ENCODE data around the gene SEC14L1. TPM values are rescaled to one million over a fixed set of nuclear protein-coding genes. Genes with fewer than 3 reads are reported as not detected.

The SEC14L1 gene
- total RNA-seq, 1 experiment from 2014 or later: 78.6 TPM

DNA sequence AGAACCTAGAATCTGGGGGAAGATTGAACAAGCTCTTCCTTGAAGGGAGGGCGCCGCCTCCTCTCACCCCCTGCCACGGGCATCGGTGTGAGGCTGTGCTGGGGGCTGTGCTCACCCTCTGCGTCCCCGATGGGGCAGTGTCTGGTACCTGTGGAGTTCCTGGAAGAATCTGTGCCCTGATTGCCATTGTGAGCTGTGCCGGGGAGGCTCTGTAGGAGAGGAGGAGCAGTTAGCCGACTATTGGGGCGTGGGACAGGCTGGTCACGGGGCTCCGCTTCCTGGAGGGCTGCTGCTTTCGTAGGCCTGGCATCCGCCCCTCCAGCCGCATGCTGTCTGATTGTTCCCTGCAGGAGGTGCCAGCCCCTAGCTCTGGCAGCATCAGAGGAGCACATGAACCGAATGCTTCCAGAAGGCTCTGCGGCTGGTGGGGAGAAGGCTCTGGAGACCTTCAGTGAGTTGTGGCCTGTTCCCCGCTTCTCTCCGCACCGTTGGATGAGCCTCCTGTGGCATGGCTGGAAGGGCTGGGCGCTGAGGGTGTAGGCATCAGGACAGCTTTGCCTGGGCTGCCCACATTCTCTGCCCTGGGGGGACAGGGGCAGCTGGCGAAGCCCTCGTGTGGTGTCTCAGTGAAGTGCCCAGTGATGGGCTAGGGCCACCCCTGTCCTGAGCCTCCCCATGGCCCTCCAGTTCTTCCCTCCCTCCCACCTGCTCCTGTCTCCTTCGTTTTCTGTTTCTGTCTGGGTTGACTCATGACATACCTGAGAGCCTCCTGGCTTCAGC lies 86.9 kb downstream of the SEC14L1 start:
- no peak for TF ChIP-seq EZH2 (IDR thresholded peaks at IDR 0.05; ENCODE audit: borderline replicate concordance, low read depth, low read length, poor library complexity, severe bottlenecking)
- TF ChIP-seq, protein P1, sequence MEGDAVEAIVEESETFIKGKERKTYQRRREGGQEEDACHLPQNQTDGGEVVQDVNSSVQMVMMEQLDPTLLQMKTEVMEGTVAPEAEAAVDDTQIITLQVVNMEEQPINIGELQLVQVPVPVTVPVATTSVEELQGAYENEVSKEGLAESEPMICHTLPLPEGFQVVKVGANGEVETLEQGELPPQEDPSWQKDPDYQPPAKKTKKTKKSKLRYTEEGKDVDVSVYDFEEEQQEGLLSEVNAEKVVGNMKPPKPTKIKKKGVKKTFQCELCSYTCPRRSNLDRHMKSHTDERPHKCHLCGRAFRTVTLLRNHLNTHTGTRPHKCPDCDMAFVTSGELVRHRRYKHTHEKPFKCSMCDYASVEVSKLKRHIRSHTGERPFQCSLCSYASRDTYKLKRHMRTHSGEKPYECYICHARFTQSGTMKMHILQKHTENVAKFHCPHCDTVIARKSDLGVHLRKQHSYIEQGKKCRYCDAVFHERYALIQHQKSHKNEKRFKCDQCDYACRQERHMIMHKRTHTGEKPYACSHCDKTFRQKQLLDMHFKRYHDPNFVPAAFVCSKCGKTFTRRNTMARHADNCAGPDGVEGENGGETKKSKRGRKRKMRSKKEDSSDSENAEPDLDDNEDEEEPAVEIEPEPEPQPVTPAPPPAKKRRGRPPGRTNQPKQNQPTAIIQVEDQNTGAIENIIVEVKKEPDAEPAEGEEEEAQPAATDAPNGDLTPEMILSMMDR (conservative IDR thresholded peaks at IDR 0.05; ENCODE audit: low read depth, low read length): no peak
- CTCF ChIA-PET: no interaction called here
- no peaks in the 10 kb centered on the region for H3K36me3 ChIP-seq (ENCODE audit: insufficient read depth, low read length, poor library complexity, severe bottlenecking)
- BruUV-seq (replicated peaks): no TSS peak
- intact Hi-C loops (cut with micrococcal nuclease; ENCODE audit: unreplicated experiment): no loop called here
- peak overlapping the region; percentile 30 for H3K27ac ChIP-seq (ENCODE audit: low read depth, low read length, poor library complexity, severe bottlenecking)
- H3K4me3 ChIP-seq (ENCODE audit: low read depth, low read length, poor library complexity, severe bottlenecking): no peak overlapping the region
- peaks cover 15% of the 10 kb centered on the region for H3K4me1 ChIP-seq (ENCODE audit: insufficient read depth, low read length, poor library complexity, severe bottlenecking)
- POLR2A ChIA-PET (ENCODE audit: low non-redundant PET): no interaction called here
- DNase-seq (ENCODE audit: low spot score): no peak
- H3K27me3 ChIP-seq (replicated peaks; ENCODE audit: insufficient read depth, low read depth, low read length, poor library complexity): no peaks in the 10 kb centered on the region
- H3K9me3 ChIP-seq (ENCODE audit: low read depth, low read length, poor library complexity, severe bottlenecking): no peaks in the 10 kb centered on the region

DNA sequence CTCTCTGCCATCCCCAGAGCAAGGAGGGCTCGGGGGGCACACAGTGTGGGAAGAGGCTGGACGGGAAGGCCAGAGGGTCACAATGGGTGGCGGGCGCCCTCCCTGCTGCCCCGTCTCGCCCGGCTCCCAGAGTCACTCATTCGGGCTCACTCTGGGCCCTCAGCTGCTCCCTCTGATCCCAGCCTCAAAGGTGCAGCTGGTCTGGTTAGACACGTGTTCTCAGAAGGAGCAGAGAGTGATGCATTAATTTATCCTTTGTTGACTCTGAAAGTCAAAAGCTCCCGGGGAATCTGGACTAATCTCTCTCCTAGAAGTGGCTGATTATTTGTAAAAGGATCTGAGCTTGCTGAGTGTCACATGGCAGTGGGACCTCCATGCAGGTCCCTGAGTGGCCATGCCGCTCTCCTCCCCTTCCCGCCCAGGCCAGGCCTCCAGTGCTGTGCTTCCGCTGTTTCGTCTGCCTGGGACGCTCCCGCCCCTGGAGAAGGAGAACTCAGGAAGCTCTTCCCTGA lies 87.5 kb downstream of the SEC14L1 start:
- intact Hi-C loops (cut with micrococcal nuclease; ENCODE audit: unreplicated experiment): no loop called here
- BruUV-seq (replicated peaks): no TSS peak
- CTCF ChIA-PET: no interaction called here
- Histone ChIP-seq H3K9me3 (ENCODE audit: low read depth, low read length, poor library complexity, severe bottlenecking) (no peaks in the 10 kb centered on the region), H3K27me3 (replicated peaks; ENCODE audit: insufficient read depth, low read depth, low read length, poor library complexity) (no peaks in the 10 kb centered on the region), H3K4me1 (ENCODE audit: insufficient read depth, low read length, poor library complexity, severe bottlenecking) (peaks cover 15% of the 10 kb centered on the region), H3K4me3 (ENCODE audit: low read depth, low read length, poor library complexity, severe bottlenecking) (no peak overlapping the region), H3K27ac (ENCODE audit: low read depth, low read length, poor library complexity, severe bottlenecking) (peak overlapping the region; percentile 30), H3K36me3 (ENCODE audit: insufficient read depth, low read length, poor library complexity, severe bottlenecking) (no peaks in the 10 kb centered on the region)
- POLR2A ChIA-PET (ENCODE audit: low non-redundant PET): no interaction called here
- TF ChIP-seq EZH2 (IDR thresholded peaks at IDR 0.05; ENCODE audit: borderline replicate concordance, low read depth, low read length, poor library complexity, severe bottlenecking): no peak
- TF ChIP-seq, protein P1 (conservative IDR thresholded peaks at IDR 0.05; ENCODE audit: low read depth, low read length): no peak
- DNase-seq (ENCODE audit: low spot score): no peak

DNA sequence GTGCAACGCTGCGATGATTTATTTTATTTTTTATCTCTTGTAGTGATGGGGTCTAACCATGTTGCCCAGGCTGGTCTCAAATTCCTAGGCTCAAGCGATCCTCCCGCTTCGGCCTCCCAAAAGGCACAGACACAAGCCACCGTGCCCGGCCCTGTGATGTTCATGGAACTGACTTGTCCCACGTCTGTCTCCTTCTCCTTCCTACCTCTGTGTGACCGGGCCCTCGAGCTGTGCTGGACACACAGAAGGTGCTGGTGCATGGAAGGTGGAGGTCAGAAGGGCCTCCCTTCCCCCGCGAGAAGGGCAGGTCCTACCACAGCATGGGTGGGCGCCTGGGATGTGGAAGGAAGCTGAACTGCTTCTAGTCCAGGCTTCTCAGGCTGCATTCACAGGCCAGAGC lies 88.0 kb downstream of the SEC14L1 start:
- Histone ChIP-seq H3K27ac (ENCODE audit: low read depth, low read length, poor library complexity, severe bottlenecking) (peak overlapping the region; percentile 30), H3K4me1 (ENCODE audit: insufficient read depth, low read length, poor library complexity, severe bottlenecking) (peaks cover 15% of the 10 kb centered on the region), H3K27me3 (replicated peaks; ENCODE audit: insufficient read depth, low read depth, low read length, poor library complexity) (no peaks in the 10 kb centered on the region), H3K4me3 (ENCODE audit: low read depth, low read length, poor library complexity, severe bottlenecking) (no peak overlapping the region), H3K36me3 (ENCODE audit: insufficient read depth, low read length, poor library complexity, severe bottlenecking) (no peaks in the 10 kb centered on the region), H3K9me3 (ENCODE audit: low read depth, low read length, poor library complexity, severe bottlenecking) (no peaks in the 10 kb centered on the region)
- BruUV-seq (replicated peaks): no TSS peak
- POLR2A ChIA-PET (ENCODE audit: low non-redundant PET): no interaction called here
- TF ChIP-seq, protein P1 (conservative IDR thresholded peaks at IDR 0.05; ENCODE audit: low read depth, low read length): no peak
- no peak for TF ChIP-seq EZH2 (IDR thresholded peaks at IDR 0.05; ENCODE audit: borderline replicate concordance, low read depth, low read length, poor library complexity, severe bottlenecking)
- DNase-seq (ENCODE audit: low spot score): no peak
- CTCF ChIA-PET: no interaction called here
- intact Hi-C loops (cut with micrococcal nuclease; ENCODE audit: unreplicated experiment): no loop called here

Data from A673 (cell line).